RWPE1 (cell line): Measurements from ENCODE around the gene HSPB6.
"Not testable (repeated sequence)": the region's sequence is repeated elsewhere in the genome, so short reads cannot be mapped to it uniquely, and the experiment has no call there.

Source experiments
- CTCF ChIA-PET: fragments of 350-600 bp; sonication (Branson Sonifier 250); formaldehyde crosslinking; extraction: SDS; loops from one replicate; lab custom pipeline; 2021; lab: Yijun Ruan, JAX
- POLR2A ChIA-PET: fragments of 400-600 bp; formaldehyde crosslinking; extraction: SDS; loops from one replicate; lab custom pipeline; 2020; ENCODE audit warnings: antibody characterized with exemption; ENCODE audit not compliant: low non-redundant PET; lab: Yijun Ruan, JAX
- DNase-seq: peaks from one replicate; pipeline ENCODE4 v3.0.0; 2012; ENCODE audit warnings: low spot score
- H3K27ac ChIP-seq: fragments of 450-650 bp; 2 replicates; pipeline ENCODE4 v1.5.1; 2017
- CTCF ChIP-seq: fragments of 450-650 bp; conservative IDR thresholded peaks from 2 replicates; pipeline ENCODE4 v1.5.1; 2017; ENCODE audit warnings: low read depth, mild to moderate bottlenecking

HSPB6 gene

DNA sequence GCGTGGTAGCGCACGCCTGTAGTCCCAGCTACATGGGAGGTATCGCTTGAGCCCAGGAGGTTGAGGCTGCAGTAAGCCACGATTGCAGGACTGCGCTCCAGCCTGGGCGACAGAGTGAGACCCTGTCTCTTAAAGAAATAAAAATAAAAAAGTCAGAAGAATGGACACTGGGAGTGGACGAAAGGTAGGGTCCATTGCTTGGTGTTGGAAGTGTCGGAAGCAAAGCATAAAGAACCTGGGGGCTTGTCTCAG lies 18.1 kb upstream of the HSPB6 start:
- ChIA-PET POLR2A (no interaction called here), CTCF (no interaction called here)
- no peak for TF ChIP-seq CTCF
- peak overlapping the region; percentile 72; the same call in 1 of the 2 replicates for H3K27ac ChIP-seq
- DNase-seq = no peak

GRCh38 chr19:35774274-35775045 lies 17.6 kb upstream of the HSPB6 start:
- TF ChIP-seq CTCF = no peak
- peak overlapping the region; percentile 72; the same call in 1 of the 2 replicates for H3K27ac ChIP-seq
- ChIA-PET POLR2A (no interaction called here), CTCF (no interaction called here)
- no peak for DNase-seq

- DNase-seq = peak; percentile 29
- no peak overlapping the region for H3K27ac ChIP-seq
- CTCF ChIA-PET = no interaction called here
- no peak for TF ChIP-seq CTCF
- POLR2A ChIA-PET = interaction anchor here (0.6 kb wide), 1 partner anchor 36 kb away, joined by 4 read pairs; no protein-coding TSS in a partner anchor
Measured at GRCh38 chr19:35773020-35773806, 16.4 kb upstream of the HSPB6 start.

DNA sequence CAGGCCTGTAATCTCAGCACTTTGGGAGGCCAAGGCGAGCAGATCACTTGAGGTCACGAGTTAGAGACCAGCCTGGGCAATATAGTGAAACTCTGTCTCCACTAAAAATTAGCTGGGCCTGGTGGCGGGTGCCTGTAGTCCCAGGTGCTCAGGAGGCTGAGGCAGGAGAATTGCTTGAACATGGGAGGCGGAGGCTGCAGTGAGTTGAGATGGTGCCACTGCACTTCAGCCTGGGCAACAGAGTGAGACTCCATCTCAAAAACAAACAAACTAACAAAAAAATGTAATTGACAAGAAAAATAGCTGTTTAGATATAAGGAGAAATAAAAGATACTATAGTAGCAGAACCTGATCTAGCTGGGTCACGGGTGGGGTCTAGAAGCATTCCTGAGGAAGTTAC lies 15.5 kb upstream of the HSPB6 start:
- POLR2A ChIA-PET, H3K27ac ChIP-seq, DNase-seq, CTCF ChIA-PET: not testable (repeated sequence)

- no peak for TF ChIP-seq CTCF
- H3K27ac ChIP-seq = no peak overlapping the region
- CTCF ChIA-PET = no interaction called here
- DNase-seq = no peak
- POLR2A ChIA-PET = no interaction called here
Measured at GRCh38 chr19:35768082-35768421, 11.2 kb upstream of the HSPB6 start.

GRCh38 chr19:35767288-35768081 lies 10.7 kb upstream of the HSPB6 start:
- ChIA-PET CTCF (no interaction called here), POLR2A (no interaction called here)
- H3K27ac ChIP-seq = no peak overlapping the region
- no peak for DNase-seq
- no peak for TF ChIP-seq CTCF
